Peyer's patch (tissue), 4 donors: ENCODE measurements around the gene STPG3. TPM values are rescaled to one million over a fixed set of nuclear protein-coding genes. Genes with fewer than 3 reads are reported as not detected.

ENCODE experiments used
- DNase-seq, 3 donors: peaks; one replicate each; pipeline ENCODE4 v3.0.0-alpha.2; 2017 to 2019
- H3K27ac ChIP-seq, 4 donors: fragments of 200-600 bp; sonication (generic); one replicate each; pipeline ENCODE4 v1.5.1; 2016 to 2019
- H3K27me3 ChIP-seq, 2 donors: fragments of 200-600 bp; sonication (generic); one replicate each; pipeline ENCODE4 v1.5.1; 2019
- H3K36me3 ChIP-seq, 3 donors: fragments of 200-600 bp; sonication (generic); one replicate each; pipeline ENCODE4 v1.5.1; 2016 to 2019
- H3K4me1 ChIP-seq, 4 donors: fragments of 200-600 bp; sonication (generic); one replicate each; pipeline ENCODE4 v1.5.1; 2016 to 2019
- H3K4me3 ChIP-seq, 4 donors: fragments of 200-600 bp; sonication (generic); 1 replicate in 3 of 4; 2 replicates in 1 of 4; pipeline ENCODE4 v1.5.1; 2016 to 2019; ENCODE audit warnings: mild to moderate bottlenecking in 1 of 4
- H3K9me3 ChIP-seq, 4 donors: fragments of 200-600 bp; sonication (generic); one replicate each; pipeline ENCODE4 v1.5.1; 2016 to 2019; ENCODE audit warnings: mild to moderate bottlenecking in 1 of 4
- POLR2A ChIP-seq, 2 donors: fragments of 450-650 bp; IDR thresholded peaks; one replicate each; pipeline ENCODE4 v1.5.1; 2017; ENCODE audit warnings: antibody characterized with exemption in 2 of 2, mild to moderate bottlenecking in 2 of 2, moderate library complexity in 2 of 2
- total RNA-seq, 4 donors: library from RNA; depleted of rRNA; stranded (reverse); fragments of >200 nt; gene quantifications; one replicate each; pipeline ENCODE4 v1.1.0, GENCODE V29; 2016
- TF ChIP-seq, protein P1 (sequence below), 6 experiments: fragments of 450-650 bp in 4 of 6; fragments of 200-600 bp in 2 of 6; sonication (generic) in 1 of 6; IDR thresholded peaks; one replicate each; pipeline ENCODE4 v1.5.1; 2017 to 2019; ENCODE audit warnings: antibody characterized with exemption in 6 of 6, mild to moderate bottlenecking in 3 of 6, moderate library complexity in 1 of 6

The STPG3 gene
- total RNA-seq, 4 donors from 2014 or later: not detected

DNA sequence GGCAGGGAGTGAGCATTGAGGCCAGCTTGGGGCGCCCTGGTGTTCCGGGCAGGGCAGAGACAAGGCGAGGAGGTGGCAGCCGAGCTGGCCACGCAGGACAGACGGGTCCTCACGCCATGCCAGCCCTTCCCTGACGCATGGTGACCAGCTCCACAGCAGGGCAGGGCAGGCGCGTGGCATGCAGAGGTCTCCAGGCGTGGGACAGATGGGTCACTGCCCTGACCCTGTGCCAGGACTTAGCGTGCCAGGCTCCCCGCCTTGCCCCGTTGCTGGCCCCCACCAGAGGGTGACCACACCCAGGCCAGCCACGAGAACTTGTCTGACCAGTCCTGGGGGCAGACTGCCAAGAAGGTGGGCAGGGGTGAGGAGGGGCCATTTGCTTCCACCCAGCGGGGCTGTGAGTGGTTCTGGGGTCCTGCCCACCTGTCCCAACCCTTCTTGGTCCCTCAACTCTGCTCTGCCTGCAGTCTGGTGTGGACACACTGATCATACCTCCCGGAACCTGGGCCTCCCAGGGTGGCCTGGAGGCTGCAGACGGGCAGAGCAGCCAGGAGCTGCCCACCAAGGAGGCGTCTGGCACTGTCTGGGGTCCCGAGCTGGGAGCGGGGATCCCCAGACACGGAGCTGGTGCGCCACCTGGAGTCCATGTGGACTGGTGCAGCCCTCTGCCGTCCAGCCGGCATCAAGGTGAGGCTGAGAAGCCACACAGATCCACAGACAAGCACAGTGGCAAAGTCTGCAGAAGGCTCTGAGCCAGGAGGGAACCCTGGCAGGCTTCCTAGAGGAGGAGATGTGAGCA, 23.8 kb upstream of the STPG3 start, which contains the start of gene RNF224:
Gene RNF224 (plus strand): TSS at position 449 of the 799 bp plus-strand sequence. CDS start 834 bp downstream, outside the sequence.
- H3K36me3 ChIP-seq: no peaks in the 10 kb centered on the region
- H3K9me3 ChIP-seq: no peaks in the 10 kb centered on the region
- TF ChIP-seq, protein P1, sequence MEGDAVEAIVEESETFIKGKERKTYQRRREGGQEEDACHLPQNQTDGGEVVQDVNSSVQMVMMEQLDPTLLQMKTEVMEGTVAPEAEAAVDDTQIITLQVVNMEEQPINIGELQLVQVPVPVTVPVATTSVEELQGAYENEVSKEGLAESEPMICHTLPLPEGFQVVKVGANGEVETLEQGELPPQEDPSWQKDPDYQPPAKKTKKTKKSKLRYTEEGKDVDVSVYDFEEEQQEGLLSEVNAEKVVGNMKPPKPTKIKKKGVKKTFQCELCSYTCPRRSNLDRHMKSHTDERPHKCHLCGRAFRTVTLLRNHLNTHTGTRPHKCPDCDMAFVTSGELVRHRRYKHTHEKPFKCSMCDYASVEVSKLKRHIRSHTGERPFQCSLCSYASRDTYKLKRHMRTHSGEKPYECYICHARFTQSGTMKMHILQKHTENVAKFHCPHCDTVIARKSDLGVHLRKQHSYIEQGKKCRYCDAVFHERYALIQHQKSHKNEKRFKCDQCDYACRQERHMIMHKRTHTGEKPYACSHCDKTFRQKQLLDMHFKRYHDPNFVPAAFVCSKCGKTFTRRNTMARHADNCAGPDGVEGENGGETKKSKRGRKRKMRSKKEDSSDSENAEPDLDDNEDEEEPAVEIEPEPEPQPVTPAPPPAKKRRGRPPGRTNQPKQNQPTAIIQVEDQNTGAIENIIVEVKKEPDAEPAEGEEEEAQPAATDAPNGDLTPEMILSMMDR (IDR thresholded peaks at IDR 0.05): peak; percentile 89 to 98 (median 93)
- no peak for TF ChIP-seq POLR2A (IDR thresholded peaks at IDR 0.05)
- peaks cover 8 to 67% (median 15%) of the 10 kb centered on the region in 4 donors for H3K4me1 ChIP-seq
- H3K27me3 ChIP-seq: no peaks in the 10 kb centered on the region
- peak within 1 kb of the TSS in 1 of 4 donors; percentile 40 for H3K27ac ChIP-seq
- no peak within 1 kb of the TSS for H3K4me3 ChIP-seq
- DNase-seq: peak; percentile 75 to 92 (median 90)

DNA sequence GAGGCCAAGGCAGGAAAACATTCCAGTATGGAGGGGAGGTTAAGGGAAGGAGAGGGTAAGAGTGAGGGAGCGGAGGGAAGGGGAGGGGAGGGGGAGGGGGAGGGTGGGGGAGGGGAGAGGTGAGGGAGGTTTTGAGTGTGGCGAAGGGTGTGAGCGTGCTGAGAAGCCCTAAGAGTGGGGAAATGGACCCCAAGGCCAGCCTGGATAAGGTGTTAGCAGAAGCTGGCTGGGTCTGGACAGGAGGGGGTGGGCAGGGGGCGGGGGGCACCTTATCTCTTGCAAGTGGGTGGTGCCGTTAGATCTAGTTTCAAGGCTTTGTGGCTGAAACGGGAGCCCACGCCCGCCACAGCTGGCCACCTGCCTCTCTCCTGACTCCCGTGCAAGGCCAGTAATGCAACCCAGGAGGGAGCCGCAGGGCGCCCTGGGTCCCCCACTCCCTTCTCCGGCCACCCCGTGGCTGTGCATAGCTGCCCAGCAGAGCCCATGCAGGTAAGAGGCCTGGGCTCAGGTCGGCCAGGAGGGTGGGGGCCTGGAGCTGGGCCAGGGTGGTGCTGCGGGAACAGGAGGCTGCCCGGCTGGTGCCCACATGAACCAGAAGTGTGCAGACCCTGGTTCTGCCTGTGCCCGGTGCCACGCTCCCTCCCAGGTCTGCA, 23.1 kb upstream of the STPG3 start:
- no peak overlapping the region for H3K4me3 ChIP-seq
- peaks cover 0 to 2% (median 0%) of the 10 kb centered on the region in 4 donors for H3K9me3 ChIP-seq
- no peak for TF ChIP-seq POLR2A (IDR thresholded peaks at IDR 0.05)
- H3K27ac ChIP-seq: no peak overlapping the region
- DNase-seq: no peak
- no peaks in the 10 kb centered on the region for H3K36me3 ChIP-seq
- peaks cover under 1 to 66% (median 12%) of the 10 kb centered on the region in 4 donors for H3K4me1 ChIP-seq
- H3K27me3 ChIP-seq: peaks cover 0 to under 1% of the 10 kb centered on the region in 2 donors

DNA sequence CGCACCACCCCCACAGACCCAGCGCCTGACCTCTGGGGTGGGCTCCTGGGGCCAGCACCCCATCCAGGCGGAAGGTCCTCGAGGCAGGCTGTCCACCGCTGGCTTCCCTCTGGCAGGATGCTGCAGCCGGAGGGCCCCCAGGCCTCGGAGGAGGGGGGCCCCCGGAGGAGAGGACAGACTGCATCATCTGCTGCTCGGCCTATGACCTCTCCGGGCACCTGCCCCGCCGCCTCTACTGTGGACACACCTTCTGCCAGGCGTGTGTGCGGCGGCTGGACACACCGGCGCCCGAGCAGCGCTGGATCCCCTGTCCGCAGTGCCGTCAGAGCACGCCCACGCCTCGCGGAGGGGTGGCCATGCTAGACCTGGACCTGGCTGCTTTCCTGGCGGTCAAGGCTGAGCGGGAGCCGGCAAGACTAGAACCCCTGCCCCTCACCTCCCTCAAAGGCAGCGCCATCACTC, 22.5 kb upstream of the STPG3 start:
- no peak overlapping the region for H3K4me3 ChIP-seq
- peaks cover 0 to 4% of the 10 kb centered on the region in 2 donors for H3K27me3 ChIP-seq
- DNase-seq: no peak
- peaks cover 0 to 4% (median 0%) of the 10 kb centered on the region in 4 donors for H3K9me3 ChIP-seq
- H3K36me3 ChIP-seq: no peaks in the 10 kb centered on the region
- no peak overlapping the region for H3K27ac ChIP-seq
- peaks cover 0 to 69% (median 11%) of the 10 kb centered on the region in 4 donors for H3K4me1 ChIP-seq
- no peak for TF ChIP-seq POLR2A (IDR thresholded peaks at IDR 0.05)
- TF ChIP-seq, protein P1 (IDR thresholded peaks at IDR 0.05): no peak

DNA sequence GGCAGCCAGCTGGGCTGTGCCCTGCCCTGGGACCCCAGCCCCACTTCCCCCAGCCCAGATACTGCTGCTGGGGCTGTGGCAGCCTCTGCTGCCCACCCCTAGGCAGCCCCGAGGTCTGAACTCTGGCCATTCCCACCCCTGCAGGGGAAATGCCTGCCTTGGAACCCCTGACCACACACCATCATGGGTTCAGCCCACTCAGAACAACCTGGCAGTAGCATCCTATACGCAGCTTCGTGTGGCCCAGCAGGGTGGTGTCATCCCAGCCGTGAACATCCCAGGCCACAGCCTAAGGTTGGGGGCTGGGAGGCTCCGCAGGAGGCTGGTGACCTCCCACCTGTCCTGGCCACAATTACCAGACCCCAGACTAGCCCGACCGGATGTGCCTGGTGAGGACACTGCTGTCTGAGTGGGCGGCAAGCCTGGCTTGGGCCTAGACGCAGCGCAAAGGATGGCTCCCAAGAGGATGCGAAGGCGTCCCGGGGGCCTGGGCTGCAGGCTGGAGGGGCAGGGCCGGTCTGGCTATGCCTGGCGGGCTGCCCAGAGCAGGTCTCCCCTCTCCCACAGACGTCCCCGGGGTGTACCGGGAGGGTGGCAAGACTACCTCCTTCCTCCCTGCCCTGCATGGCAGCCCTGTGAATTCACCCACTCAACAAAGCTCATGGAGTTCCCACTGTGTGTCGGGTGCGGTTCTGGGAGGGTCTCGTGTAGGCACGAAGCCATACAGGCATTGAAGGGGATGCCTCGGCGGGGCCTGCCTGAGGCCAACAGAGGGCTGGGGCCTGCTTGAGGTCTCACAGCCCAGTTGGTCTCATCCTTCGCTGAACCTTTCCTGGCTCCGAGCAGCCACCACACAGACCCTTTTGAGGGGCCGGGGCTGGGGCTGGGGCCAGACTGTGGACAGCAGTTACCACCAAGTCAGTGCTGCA, 21.9 kb upstream of the STPG3 start:
- Histone ChIP-seq H3K27ac (peak overlapping the region in 2 of 4 donors; percentile 72 to 80), H3K4me1 (peaks cover 0 to 69% (median 8%) of the 10 kb centered on the region in 4 donors), H3K9me3 (peaks cover 0 to 4% (median 0%) of the 10 kb centered on the region in 4 donors), H3K4me3 (peak overlapping the region in 2 of 4 donors; percentile 11 to 14), H3K27me3 (peaks cover 0 to 4% of the 10 kb centered on the region in 2 donors), H3K36me3 (no peaks in the 10 kb centered on the region)
- no peak for DNase-seq
- TF ChIP-seq POLR2A (IDR thresholded peaks at IDR 0.05): no peak
- TF ChIP-seq, protein P1 (IDR thresholded peaks at IDR 0.05): no peak

DNA sequence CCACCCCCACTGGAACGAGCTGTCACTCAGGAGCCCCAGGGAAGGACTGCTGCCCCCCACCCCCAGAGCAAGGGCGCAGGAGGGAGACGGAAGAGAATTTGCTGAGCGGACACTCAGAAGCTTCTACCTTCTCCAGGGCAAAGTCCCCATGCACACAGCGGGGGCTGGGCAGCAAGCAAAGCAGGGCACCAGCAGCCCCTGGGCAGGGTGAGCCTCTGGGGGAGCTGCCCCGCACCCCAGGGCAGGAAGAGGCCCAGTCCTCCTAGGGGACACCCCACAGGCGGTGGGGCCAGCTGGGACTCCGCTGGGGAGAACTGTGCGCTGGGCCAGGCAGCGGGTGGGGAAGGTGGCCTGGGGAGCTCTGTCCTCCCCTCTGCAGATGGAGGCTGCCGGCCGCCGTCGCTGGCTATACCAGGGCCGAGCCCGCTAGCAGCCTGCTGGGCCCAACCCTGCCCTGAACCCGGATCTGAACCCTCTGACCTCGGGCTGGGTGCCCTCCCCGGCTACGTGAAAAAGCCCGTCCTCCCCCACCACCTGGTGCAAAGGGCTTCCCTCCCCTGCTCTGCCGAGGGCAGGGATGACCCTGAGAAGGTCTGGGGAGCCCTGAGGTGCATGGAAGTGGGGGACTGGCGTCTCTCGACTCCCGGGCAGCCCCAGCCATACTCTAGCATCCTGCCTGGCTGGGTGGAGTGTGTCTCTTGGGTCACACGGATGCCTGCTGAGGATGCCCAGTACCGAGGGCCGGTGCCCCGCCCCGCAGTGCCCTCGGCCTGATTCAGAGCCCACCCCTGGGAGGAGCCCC, 21.0 kb upstream of the STPG3 start:
- peak overlapping the region in 2 of 4 donors; percentile 11 to 14 for H3K4me3 ChIP-seq
- peaks cover 0 to 4% (median 0%) of the 10 kb centered on the region in 4 donors for H3K9me3 ChIP-seq
- peaks cover 0 to 69% (median 12%) of the 10 kb centered on the region in 4 donors for H3K4me1 ChIP-seq
- peak in 1 of 3 donors; percentile 74 for DNase-seq
- H3K27me3 ChIP-seq: peaks cover 0 to 4% of the 10 kb centered on the region in 2 donors
- no peak for TF ChIP-seq POLR2A (IDR thresholded peaks at IDR 0.05)
- TF ChIP-seq, protein P1 (IDR thresholded peaks at IDR 0.05): no peak
- peak overlapping the region in 2 of 4 donors; percentile 72 to 80 for H3K27ac ChIP-seq
- H3K36me3 ChIP-seq: no peaks in the 10 kb centered on the region
